GM19455 (cell line): ENCODE results near the gene BANK1.
"Not testable (repeated sequence)": the region's sequence is repeated elsewhere in the genome, so short reads cannot be mapped to it uniquely, and the experiment has no call there.

Source experiments
- ATAC-seq: cut with Tn5 transposase; IDR thresholded peaks from one replicate; pipeline ENCODE4 v1.9.1; 2021; ENCODE audit not compliant: unreplicated experiment

The BANK1 gene

DNA sequence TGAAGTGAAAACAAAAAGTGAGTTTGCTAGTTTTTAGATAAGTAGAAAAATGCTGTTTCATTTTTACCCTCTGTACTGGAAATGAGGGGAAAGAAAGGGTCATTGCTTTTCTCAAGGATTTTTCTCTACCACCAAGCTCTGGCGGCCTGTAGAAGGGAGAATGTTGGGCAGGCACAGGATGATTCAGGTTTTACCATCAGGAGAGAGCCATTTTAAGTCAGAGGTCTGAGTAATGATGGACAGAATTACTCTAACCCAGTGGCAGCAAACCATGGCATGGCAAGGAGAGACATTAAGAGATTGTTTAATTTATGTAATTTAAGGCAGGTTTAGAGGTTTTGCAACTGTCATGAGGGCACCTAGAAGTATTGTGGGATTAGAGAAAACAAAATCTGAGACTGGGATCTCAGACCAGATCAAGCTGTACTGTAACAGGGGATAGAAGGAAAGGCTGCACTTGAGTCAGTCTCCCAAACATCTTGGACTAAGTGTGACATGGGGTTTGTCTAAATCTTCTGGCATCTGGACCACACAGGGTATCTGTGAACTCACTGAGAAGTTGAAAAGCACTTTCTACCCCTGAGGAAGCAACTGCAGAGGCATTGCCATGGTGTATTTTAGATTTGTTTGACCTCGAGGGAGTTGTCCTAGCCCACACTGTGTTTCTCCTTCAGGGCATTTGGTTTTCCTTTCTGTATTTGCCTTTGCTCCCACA is 81.6 kb downstream of the BANK1 start:
- ATAC-seq = no peak

DNA sequence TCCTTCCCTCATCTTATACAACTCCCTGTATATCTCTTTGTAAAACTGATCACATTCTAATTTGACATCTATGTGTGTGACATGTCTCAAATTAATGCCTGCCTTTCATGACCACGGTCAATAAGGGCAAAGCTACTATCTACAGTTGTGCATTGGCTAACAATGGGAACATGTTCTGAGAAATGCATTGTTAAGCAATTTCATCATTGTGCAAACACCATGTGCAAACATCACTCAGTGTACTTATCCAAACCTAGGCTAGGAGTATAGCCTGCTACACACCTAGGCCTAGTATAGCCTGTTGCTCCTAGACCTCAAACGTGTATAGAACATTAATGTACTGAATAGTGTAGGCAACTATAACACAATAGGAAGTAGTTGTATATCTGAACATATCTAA is 95.0 kb downstream of the BANK1 start:
- no peak for ATAC-seq

DNA sequence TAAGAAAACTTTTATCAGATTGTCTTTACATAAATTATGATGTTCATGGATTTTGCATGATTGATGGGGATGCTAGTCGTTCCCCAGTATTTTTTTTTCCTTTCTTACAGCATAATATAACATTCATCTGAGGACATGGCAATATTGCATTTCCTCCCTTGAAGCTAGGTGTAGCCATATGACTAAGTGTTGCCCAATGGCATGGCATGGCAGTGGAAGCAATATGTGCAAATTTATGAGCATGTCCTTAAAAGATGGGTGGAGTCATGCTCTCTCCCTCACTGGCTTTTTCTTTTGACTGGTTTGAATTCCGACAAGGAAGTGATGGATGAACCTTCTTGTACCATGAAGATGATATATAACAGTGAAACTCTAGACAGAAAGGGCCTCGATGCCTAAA is 96.3 kb downstream of the BANK1 start:
- ATAC-seq = no peak

DNA sequence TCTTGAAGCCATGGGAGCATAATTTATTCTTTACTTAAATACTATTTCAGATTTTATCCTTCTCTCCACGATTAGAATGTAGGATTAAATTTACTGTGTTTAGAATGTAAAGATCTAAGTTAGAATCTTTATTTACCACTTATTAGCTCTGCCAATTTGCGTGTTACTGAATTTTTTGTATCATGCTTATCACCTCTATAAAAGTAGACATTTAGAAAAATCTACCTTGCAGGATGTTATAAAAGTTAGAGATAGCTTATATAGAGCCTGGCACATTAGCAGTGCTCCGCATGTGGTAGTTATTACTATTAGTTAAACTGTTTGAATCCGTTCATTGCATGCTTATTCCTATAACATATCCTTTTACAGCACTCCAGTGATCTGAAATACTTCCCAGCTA is 97.9 kb downstream of the BANK1 start:
- no peak for ATAC-seq

DNA sequence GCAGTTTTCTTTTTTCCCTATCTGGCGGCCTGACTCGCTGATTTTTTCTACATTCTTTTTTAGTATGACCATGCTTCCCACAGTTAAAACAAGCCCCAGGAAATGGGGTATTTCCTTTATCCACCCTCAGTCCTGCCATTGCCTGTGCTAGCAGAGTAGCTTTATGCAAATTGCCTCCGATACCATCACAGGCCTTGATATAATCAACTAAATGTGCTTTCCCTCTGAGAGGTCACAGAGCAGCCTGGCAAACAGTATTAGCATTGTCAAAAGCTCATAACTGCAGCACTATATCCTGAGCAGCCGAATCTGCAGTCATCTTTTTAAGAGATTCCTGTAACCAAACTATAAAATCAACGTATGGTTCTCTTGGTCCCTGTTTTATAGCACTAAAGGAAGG is 115.0 kb downstream of the BANK1 start:
- ATAC-seq = not testable (repeated sequence)

DNA sequence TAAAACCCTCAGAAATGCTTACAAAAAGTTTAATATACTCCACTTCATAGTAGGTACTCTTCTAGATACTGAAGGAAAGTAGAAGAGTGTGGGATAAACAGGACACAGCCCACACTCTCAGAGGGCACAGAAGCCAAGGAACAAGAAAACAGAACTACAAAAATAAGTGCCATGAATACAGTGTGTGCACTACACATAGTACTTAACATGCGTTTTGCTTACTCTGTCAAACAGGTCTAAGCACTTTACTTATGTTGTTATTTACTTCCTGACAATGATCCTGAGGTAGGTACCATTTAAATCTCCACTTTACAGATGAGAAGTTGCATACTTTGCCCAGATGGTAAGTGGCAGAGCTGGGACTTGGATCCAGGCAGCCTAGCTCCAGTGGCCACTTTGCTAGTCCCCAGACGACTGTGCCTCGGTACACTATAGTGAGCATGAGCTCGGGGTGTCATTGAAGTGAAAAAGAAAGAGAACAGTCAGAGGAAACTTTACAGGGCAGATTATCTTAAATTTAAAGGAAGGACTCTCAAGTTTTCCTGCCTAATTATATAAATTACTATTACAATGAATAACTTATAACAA is 120.3 kb downstream of the BANK1 start:
- ATAC-seq = no peak

DNA sequence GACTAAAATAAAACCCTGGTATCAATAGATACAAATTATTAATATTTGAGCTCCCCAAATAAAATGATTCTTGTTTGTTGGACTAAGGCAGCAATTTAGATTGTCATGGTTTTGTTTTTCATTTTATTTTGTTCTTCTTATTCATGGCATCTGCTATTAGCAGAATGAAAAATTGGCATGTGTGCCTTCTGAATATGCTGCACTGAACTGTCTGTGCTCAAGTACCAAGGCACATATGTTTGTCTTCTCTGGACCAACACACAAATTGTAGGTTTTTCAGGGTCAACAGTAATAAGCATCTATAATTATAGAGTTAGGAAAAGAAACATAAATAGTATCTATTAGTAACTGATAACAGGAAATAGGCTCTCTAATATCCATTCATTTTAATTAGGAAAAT is 121.1 kb downstream of the BANK1 start:
- ATAC-seq = no peak

DNA sequence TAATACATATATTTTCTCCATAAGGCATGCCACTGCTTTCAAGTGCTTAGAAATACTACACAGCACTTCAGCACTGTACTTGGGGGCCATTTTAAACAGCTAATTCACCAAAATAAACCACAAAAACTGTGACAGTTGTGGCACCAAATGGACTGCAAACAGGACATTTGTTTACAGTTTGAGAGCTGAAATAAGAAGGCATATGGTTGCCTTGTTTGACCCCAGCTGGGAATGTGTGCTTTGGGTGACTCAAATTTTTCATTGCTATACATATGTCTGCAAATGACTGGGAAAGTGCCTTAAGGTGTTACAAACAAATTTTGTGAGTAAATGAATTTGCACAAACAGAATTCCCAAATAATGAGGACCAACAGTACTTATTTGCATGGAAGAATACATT is 124.2 kb downstream of the BANK1 start:
- no peak for ATAC-seq

DNA sequence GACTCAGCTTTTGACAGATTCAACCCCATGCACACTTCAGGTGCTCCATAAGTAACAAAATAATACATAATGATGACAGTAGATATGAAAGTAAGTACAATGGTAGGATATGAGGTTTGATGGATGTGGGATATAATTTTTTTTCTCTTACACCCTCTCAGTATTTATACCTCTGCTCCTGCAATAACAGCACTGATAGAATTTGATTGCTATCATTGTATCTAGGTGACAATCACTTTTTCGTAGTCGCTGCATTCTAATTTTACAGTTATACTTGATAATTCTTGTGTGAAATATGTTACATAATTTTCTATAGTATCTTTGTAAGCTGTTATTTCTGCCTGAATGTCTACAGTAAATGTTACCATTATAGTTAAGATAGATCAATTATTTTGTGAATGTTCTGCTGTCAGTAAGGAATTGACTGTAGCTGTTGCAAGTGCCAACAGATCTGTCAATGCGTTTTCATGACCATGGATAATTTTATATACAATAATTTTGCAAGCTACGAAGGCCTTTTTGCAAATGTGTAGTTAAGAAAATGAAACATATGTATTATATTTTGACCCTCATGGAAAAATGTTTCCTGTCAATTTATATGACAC is 128.9 kb downstream of the BANK1 start:
- no peak for ATAC-seq

DNA sequence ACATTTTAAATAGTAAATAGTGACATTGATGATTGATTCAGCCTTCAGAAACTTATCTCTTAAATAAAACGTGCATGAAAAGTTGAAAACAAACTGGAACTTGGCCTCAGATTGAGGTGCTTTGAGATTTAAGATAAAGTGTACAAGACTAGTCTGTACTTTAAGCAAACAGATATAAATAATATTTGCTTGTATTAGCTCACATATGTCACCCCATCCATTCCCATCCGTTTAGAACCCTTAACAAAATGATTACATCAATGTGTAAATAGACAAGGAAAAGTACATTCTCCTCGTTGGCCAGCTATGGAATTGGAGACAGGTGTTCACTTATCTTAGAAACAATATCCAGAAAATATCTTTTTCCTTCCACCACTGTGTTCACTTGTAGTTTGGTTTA is 130.8 kb downstream of the BANK1 start:
- ATAC-seq = no peak

DNA sequence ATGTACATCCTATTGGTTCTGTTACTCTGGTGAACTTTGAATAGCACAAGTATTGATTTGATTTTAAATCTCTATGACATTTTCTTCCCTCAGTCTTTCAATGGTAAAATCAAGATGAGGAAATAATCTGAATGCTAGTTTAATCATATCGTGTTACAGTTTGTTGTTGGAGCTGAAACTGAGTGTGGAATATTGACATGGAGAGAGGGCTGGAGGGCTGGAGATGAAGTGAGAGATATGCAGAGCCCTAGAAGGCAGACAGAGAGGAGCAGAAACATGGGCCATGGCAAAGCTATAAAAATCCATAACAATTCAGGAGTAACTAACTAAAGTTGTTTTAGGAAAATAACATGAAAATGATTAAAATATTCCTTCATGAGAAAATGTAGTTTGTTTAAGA is 141.1 kb downstream of the BANK1 start:
- ATAC-seq = no peak

DNA sequence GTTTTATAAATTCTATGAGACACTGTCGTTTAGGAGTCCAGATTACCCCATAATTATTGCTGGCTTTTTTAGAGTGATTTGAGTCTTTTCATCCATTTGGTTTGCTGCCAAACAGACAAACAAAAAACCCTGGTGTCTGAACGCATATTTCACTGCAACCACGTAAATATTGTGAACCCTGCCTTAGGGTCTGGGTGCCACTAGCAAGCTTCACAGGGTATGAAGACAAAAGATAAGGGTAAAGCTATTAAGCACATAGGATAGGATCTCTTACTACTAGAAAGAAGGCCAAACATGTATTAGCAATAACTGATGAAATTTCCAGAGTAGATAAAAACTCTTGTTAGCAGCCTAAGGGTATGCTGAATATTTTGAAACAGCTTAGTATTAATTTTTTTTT is 143.3 kb downstream of the BANK1 start:
- ATAC-seq = no peak

DNA sequence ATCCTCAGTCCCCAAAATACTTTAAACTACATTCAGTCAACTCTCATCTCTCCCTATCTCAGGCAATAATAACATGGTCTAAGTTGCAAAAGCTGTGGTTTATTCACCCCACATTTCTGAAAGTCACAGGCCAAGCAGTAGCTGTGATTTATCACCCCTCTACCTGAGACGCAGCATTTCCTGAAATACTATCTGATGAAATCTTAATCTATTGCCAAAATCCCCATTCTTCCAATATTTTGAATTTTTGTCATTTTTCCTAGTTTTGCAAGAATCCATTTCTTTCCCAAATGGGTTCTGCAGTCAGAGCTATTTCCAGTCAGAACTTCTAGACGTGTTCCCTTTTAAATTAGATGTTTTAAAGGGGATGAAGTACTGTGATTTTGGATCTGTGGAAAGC is 148.3 kb downstream of the BANK1 start:
- no peak for ATAC-seq

DNA sequence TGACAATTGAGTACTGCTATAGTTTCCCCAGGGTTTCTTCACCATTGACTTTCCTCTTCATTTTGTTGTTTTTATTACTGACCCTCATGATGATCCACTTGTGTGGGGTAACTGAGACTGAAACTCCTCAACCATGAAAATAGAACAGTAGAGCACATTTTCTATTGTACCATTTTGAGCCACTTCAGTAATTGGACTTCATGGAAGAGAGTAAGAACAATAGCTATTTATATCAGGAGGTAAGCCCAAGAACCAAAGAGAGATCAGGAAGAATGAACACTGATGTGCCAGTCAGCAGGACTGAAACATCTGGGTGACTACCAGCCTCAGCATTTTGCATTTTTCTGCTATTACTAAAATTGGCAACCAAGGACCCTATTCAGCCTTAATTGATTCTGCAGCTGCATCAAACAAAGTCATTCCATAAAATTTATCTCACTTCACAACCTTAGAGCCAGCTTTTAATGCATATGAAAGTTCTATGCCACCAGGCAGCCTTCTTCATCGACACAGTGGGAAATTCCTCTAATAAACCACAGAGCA is 151.4 kb downstream of the BANK1 start:
- no peak for ATAC-seq

DNA sequence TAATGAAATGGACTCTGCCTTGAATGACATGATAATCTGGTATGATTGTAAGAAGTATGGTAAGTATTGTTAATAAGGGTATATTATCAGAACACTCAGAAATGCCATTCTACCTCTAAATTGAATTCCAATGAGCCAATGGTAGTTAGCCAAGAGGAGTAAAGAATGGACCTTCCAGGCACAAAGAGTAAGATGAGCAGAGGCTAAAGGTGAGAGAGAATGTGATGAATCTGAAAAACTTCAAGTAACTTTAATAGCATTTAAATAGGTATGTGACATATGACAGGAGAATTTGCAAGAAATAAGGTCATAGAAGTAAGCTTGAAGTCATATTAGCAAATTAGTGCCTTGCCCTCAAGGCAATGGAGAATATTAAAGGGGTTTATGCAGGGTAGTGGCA is 152.4 kb downstream of the BANK1 start:
- ATAC-seq = no peak

DNA sequence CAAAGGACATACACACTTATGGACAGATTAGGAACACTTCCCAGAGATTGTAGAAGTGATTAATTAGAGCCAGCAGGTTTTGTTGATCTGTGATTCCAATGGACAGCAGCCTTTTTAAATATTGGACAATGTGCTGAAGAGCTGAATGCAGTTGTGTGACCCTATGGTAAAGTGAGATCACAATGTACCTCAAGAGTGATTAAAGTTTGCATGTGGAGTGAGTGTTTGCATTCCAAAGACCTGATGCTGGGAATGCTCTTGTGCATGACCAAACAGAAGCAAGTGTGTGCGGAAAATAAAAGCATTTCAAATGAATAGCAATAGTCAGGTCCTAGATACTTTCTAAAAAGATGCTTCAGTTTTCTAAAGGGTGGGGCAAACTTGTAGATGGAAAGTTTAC is 154.1 kb downstream of the BANK1 start:
- ATAC-seq = no peak

DNA sequence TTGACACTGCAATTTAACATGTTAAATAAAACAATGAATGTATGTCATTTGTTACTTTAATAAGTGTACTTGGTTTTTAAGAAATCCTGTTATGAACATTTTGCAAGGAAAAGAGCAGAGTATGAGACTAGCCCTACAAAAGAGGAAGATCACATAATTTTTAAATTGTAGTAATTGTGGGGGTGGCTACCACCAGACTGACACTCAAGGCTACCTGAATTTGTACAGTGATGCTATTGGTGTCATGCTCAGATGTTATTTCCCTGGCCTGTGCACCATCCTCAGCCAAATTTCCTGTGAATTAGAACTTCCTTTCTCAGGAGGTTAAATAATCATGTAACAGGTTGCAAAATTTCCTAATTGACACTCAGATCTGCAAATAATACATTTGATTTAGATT is 157.5 kb downstream of the BANK1 start:
- no peak for ATAC-seq

DNA sequence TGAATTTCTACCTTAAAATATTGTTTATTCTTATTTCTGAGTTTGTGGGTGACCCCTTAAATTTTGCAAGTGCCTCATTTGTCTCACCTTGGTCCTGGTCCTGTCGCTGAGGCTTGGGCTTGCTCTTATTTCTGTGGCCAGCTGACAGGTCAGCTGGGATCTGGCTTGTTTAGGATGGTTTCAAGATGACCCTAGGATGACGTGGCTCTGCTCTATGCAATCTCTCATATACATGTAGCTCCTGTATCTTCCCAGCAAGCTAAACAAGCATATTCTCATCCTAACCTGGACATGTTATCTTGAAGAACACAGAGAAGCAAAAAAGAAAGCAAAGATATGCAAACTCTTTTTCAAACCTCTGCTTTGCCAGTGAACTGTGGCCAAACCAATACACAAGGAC is 158.4 kb downstream of the BANK1 start:
- ATAC-seq = no peak

DNA sequence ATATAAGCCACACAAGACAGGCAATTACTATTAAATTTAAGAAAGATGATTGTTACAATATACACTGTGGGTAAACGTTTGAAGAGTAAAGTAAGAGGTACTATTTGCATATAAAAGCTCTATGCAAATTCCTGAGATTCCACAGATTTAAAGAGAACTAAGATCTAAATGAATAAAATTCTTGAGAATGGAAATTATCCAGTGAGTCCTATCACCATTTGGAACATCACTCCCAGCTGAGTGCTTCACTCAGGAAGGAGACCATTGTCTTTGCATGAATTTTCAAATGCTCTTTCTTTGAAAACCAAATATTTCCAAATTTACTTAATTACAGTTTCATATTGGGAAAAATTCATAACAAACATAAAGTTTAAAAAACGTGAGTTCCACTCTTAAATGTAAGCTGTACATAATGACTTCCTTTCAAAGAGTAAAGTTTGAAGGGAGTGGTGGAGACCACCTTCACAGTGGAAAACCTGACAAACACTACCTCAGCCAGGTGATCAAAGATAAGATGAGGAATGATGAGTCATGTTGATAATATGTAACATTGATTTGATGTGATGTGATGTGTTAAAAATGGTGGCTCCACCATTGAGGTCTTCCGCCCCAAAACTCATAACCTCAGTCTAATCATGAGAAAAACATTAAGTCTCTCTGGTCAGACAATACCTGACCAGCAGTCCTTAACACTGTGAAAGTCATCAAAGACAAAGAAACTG is 159.9 kb downstream of the BANK1 start:
- ATAC-seq = no peak

DNA sequence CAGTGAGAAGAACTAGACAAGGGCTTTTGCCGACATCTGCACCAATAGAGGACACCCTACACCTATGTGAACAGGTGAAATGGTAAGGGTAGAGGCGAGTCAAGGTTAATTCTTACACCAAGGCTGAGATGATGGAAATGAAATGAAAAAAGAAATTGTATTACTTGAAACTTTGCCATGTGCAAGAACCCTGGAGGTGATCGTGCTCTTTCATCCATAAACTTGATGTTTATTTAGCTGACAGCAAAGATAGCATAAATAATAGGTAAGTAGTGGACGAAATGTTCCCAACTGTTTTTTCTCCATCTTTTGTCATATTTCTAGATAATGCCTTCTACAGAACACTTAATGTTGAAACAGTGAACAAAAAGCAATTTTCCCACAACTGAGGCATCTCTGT is 162.5 kb downstream of the BANK1 start:
- no peak for ATAC-seq

DNA sequence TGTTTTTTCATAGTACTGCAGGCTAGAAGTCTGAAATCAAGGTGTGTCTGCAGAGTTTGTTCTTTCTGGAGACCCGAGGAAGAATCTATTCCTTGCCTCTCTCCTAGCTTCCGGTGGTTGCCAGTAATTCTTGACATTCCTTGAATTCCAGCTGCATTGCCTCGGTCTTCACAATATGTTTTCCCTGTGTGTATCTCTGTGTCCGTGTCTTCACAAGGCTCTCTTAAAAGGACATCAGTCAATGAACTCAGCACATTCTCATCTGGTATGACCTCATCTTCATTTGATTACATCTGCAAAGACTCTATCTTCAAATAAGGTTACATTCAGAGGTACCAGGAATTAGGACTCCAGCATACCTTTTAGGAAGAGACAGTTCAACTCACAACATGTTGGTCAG is 163.4 kb downstream of the BANK1 start:
- ATAC-seq = no peak

DNA sequence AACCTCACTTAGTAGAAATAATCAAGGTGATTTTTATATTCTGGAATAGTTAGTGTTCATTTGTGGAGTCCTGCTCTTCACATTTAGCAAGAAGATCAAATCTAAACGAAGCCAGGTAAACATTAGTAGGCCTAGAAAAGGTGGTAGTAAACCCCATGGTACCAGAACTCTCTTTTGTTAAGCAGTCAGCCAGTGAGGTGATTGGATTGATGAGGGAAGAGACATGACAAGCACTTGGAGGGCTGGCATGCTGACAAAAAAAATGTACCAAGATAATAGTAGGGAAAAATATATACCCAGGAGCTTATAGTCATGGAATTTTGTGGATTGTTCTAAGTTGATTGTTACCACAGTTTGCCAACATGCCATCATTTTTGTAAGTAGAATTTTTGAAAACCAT is 163.8 kb downstream of the BANK1 start:
- ATAC-seq = no peak
